Skin epidermis (tissue), 12 donors: Measurements from ENCODE around the gene SLC15A4.

ENCODE experiments used
- H3K27ac ChIP-seq, 21 experiments: fragments of 200-600 bp; sonication (generic) in 11 of 21; one replicate each; pipeline ENCODE4 v1.5.0; 2020; ENCODE audit warnings: mild to moderate bottlenecking in 3 of 21, inconsistent platforms in 2 of 21, moderate library complexity in 2 of 21
- H3K4me3 ChIP-seq, 7 experiments: fragments of 200-600 bp; sonication (generic) in 2 of 7; one replicate each; pipeline ENCODE4 v1.5.0; 2020; ENCODE audit warnings: inconsistent platforms in 2 of 7, mild to moderate bottlenecking in 2 of 7, moderate library complexity in 1 of 7

Gene SLC15A4

DNA sequence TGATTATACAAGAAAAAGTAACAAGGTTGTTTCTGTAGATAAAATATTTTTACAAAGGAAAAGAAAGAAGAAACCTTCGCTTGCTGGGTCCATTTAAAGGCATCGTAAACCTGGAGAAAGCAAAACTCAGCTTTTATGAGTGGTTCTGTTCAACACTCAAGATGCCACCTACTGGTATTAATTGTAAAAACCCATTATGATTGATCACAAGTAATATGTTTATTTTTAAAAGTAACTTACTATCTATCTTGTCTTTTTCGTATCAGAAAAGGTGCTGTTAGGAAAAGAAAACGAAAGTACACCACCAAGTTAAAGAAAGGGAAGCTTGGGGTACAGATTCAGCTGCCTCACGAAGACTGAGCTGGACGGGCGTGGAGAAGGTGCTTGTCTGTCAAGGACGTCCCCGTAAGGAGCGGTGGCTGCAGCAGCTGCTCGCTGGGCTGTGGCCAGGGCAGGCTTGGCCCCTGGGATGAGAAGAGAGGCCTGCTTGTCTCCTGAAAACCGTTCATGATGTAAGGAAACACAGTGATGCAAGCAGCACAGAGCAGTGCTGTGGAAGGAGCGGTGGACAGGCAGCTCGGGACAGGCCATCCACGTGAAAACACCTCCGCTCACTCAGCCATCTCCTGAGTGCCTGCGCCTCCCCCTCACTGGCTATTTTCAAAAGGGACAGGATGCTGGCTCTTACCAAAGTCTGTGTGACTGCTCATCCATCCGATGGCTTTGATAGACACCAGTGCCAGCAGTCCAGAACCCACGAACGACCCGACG, 25.0 kb downstream of the SLC15A4 start:
- H3K27ac ChIP-seq: no peak overlapping the region

DNA sequence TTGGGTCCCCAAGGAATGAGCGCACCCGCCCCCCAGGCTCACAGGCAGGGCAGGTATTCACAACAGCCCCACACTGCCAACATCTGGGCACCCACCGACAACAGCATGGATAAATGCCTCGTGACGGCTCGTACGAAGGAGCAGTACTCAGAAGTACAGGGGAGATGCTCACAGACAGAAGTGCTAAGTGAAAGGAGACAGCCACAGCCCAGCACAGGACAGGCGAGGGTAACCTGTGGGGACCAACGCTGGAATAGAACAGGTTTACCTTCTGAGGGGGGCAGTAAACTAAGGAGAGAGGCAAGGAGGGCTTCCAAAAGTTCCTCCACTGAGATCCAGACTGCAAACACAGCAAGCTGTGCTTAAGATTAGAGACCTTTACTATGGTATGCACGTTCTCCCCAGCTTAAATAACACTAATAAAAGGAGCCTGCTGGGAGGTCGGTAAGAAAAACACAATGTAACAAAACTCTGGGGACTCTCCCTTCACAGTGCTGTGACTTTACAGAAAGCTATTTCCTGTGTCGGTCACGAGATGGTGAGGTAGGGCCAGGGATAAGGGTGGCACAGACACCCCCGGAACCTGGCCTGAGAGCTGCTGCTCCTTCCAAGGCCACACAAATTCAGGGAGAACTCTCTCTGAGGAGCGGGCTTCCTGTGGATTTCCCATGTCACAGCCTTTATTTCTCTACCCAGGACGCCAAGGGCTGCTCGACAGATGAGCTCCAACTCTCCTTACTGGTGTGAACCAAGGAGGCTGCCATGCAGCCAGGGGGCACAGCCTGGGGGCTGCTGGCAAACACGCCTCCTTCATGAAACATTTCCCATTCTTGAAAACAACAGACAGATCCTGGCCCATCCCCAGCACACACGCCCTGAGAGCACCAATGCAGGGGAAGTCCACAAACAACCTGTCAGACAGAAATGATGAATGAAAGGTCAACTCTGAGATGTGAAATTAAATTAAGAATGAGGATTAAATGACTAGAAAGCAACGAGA, 26.3 kb downstream of the SLC15A4 start:
- peak overlapping the region in 6 of 21 experiments; percentile 6 to 59 (median 36) for H3K27ac ChIP-seq
- H3K4me3 ChIP-seq: no peak overlapping the region

More for the DNA sequence above, 25.0 kb downstream of the SLC15A4 start:
- H3K4me3 ChIP-seq: no peak overlapping the region

DNA sequence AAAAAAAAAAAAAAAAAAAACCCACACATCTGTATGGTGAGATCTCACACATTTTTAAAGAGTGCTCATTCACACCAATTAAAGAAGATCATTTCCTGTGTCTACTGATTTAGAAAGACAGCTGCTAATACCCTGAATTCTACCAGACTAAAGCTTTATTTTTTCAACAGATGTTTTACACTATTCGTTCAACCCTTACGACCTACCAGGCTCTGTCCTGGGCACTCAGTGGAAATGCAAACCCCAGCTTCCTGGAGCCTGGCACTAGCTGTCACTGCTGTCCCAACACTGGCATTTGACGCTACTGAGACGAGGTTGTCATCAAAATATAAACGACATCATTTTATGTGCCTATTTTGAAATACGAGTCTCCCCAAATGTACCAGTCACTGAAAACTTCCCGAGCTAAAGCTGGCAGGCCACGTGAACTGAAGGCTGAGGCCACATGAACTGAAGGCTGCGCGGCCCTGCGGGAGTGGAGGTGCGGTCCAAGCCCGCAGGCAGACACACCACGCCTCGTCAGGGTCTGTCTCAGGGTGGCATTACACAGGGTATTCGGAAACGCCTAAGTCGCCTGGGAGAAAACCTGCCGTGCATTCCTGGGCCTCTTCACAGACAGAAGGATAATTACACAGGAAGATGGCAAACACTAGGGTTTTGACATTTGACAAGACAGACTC, 27.2 kb downstream of the SLC15A4 start:
- Histone ChIP-seq H3K4me3 (no peak overlapping the region), H3K27ac (peak overlapping the region in 6 of 21 experiments; percentile 6 to 59 (median 23))

DNA sequence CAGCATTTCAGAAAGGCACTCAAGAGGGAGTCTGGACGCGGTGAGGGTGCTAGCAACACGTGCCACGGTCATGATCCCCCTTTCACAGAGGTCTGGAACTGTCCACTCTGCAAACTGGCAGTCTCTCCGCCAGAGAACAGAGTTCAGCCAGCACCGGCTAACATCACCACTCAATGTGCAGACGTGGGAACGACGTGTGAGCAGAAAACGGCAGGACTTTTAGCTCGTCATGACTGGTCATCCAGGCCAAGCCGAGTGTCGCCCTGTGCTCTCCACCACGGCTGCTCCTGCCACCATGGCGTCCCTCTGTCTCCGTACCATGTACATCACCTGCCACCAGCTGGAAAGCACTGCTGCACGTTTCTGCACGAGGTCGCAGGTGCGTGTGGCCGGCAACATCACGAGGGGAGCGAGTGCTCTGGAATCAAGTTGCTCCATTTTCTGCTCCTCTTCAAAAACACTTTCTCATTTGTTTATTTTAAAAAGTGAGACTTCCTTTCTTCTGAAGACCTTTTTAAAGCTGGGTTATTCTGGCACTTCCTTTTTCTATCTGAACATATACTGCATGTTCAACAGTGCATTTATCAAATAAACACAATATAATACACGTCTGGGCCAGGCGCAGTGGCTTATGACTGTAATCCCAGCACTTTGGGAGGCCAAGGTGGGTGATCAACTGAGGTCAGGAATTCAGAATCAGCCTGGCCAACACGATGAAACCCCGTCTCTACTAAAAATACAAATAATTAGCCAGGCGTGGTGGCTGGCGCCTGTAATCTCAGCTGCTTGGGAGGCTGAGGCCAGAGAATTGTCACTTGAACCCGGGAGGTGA, 28.0 kb downstream of the SLC15A4 start:
- Histone ChIP-seq H3K27ac (peak overlapping the region in 3 of 21 experiments; percentile 31 to 61 (median 38)), H3K4me3 (no peak overlapping the region)

DNA sequence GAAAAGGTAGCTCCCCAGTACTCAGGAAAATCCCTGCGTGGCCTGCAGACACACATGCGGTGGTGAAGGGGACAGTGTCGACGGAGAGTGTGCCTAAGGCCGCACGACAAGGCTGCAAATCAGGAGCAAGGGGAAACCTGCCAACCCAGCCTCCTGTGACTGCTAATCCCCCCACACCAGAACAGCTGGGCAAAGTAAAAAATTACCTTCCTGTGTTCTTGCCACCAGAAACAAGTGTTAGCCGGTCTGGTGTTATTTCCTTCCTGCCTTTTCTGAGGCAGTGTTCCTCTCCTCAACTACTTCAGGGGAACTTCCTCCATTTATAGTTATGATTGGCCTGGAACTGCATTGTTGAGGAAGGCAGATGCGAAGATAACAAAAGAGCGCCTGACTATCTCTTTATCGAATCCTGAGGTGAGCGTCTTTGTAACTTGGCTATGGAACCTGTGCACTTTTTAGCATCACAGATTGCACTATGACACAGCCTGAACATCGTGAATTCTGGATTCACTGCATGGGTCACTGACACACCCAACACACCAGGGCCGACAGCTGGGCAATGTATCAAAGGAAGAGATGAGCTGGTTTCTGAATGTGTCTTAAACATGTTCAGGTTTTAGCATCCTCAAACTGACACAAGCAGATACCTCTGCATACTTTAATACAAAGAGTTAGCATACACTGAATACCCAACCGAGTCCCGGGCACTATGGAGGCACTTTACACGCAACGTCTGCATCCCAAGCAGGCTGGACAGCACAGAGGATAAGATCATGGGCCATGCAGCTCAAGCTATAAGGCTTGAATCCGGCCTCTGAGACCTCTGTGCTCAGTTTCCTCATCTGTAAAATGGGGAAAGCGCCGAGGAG, 28.9 kb downstream of the SLC15A4 start:
- peak overlapping the region in 5 of 21 experiments; percentile 22 to 73 (median 39) for H3K27ac ChIP-seq
- no peak overlapping the region for H3K4me3 ChIP-seq

DNA sequence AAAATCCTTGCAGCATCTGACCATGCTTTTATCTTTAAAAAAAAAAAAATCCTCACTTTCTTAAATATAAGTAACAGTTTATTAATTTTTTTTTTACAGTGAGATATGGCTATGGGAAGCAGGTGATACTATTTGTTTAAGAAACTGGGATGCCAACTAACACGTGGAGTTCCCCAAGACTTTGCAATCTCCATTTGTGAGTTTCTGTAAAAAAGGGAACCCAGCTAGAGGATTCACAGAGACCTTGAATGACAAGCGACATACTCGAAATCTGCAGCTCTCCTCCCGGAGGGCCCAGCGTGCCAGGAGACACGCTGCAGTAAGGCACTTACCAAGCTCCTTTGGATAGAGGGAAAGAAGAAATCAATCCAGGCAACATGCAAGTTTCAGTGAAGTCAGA, 30.1 kb downstream of the SLC15A4 start:
- Histone ChIP-seq H3K27ac (peak overlapping the region in 3 of 21 experiments; percentile 16 to 73 (median 31)), H3K4me3 (no peak overlapping the region)

DNA sequence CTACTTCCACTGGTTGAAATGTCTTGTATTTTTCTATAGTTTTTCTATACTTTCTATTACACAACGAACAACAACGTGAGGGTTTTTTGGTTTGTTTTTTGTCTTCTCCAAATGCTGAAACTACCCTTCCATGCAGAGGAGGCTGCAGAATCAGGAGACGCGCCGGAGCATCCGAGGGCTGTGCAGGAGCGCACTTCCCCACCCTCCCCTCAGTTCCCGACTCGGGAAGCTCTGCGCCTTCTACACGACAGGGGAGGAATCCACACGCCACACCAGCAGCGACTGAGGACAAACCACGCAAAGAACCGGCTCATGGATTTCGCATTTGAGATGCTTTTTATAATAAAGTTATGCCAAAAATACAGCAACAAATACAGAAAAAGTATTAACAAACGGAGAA, 30.9 kb downstream of the SLC15A4 start:
- no peak overlapping the region for H3K4me3 ChIP-seq
- no peak overlapping the region for H3K27ac ChIP-seq

DNA sequence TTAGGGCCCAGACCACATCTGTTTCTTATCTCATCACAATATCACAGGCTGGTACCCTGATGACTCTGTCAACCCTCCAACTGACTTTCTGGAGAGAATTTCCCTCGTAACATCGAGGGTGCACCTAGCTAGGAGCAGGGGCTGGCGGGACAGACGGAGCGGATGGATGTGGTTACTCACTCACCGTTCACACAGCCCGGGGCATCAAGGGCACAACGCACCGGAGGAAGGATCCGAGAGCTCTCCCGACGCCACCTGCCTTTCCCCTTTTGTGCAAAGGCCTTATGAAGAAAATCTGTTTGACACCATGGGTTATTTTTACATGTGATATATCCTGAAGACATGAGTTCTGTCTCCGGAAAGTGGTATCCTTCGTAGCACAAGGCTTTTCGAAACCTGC, 31.4 kb downstream of the SLC15A4 start:
- Histone ChIP-seq H3K4me3 (no peak overlapping the region), H3K27ac (no peak overlapping the region)

DNA sequence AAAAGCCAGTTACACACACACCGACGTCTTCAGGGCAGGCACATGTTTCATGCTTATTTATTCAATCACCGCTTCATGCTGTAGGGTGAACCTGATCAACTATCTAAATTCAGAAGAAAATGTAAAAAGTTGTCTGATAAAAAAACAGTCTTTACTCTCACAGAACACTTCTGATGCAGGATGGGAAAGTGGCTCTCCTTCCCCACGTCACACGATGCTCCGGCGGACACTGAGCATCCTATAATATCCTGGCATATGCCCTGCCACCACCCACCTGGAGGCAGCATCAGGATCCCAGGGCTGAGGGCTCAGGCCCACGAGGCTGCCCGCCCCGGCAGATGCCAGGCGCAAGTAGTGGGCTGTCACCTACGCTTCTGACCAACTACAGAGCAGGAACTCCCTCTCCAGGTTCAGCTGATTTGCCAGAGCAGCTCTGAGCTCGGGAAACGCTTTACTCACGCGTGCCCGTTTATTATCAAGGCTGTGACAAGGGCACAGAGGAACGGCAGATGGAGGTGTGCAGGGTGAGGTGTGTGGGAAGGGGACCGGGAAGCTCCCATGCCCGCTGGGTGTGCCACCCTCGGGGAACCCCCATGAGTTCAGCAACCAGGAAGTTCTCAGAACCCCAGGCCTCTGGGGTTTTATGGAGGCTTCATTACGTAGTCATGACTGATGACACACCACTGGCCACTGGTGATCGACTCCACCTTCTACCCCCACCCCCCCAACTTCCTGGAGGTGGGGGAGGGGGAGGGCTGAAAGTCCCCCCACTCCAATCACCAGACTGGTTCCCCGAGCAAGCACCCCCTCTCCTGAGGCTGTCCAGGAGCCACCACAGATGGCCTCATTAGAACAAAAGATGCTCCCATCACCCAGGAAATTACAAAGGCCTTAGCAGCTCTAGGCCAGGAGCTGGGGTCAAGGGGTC, 32.1 kb downstream of the SLC15A4 start:
- Histone ChIP-seq H3K27ac (peak overlapping the region in 1 of 21 experiments; percentile 30), H3K4me3 (no peak overlapping the region)

DNA sequence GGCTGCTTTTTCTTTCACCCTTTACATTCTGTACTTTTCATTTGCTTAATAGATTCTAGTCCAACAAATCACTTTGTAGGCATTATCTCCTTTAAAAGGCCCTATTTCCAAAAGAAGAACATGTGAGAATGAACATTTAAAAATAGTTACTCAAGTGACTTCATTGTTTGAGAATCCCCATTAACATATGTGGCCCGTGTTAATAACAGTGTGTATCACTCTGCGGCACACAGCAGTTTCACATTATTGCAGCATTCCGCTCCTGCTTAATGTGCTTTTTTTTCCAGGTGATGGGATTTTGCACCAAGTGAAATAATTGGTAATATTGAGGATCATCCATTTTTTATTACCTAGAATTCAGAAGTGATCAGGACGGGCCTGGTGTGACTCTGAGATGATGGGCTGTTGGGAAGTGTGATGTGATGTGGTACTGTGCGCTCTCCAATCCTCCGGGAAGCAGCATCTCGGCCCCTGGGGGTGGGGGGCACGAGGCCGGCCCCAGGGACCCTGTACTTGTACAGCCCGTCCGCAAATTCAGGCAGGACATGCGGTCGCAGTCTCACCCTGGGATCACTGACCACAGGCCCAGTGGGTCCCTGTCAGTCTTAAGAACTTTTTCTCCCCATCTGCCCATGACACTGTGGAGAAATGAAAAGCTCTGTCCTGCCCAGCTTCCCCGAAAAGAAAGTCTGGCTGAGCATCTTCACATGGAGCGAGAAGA, 32.9 kb downstream of the SLC15A4 start:
- Histone ChIP-seq H3K4me3 (no peak overlapping the region), H3K27ac (no peak overlapping the region)

DNA sequence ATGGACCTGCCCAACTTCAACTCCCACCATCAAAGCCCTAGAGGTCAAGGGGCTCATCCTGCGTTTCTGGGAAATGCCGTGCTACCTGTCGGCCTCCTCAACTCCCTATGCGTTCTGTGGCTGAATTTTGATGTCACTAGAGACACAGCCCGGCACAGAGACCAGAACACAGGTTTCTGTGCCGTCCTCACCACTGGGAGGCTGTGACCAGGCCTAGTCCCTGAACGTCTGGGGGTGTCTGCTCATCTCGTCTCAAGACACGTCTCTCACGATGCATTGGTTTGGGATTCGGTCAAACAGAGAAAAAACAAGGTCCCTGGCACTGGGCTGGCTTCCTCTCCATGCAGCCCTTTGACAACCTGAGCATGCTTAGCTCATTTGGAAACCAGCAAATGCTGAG, 33.5 kb downstream of the SLC15A4 start:
- no peak overlapping the region for H3K4me3 ChIP-seq
- no peak overlapping the region for H3K27ac ChIP-seq

DNA sequence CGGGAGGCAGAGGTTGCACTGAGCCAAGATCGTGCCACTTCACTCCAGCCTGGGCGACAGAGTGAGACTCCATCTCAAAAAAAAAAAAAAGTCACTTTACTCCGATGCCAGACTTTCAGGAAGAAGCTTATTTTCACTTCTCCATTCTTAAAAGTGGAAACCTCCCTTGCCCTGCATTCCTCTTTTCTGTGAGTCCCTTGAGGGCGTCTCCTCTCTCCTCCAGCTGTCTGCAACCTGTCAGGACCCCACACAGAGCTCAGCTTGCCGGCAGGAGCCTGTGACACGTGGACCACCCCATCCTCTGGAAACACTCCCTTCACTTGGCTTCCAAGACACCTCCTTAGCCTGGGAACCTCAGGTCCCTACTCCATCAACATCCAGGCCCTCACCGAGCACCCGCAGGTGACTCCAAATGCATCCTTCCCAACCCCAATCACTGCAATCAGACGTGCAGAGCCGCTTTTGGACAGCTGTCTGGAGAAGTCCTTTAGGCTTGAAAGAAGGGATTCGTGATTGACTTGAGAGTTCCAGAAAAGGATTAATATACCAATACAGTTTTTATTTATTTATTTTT, 34.3 kb downstream of the SLC15A4 start:
- Histone ChIP-seq H3K4me3 (no peak overlapping the region), H3K27ac (no peak overlapping the region)

DNA sequence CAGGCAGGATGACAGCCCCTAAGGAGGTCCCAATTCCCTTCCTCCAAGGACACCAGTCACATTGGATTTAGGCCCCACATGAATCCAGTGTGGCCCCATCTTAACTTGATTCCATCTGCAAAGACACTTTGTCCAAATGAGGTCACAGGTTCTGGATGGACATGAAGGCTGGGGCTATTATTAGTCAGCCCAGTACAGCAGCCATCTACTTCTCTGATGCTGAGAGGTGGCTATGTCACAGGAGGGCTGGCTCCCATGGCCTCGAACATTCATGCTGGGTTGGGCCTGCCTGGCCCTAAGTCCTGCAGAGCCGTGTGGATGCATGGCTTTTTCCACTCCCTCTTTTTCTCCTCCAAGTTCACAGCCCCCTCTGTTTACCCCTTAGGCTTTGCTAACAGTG, 35.9 kb downstream of the SLC15A4 start:
- H3K27ac ChIP-seq: no peak overlapping the region
- H3K4me3 ChIP-seq: no peak overlapping the region

DNA sequence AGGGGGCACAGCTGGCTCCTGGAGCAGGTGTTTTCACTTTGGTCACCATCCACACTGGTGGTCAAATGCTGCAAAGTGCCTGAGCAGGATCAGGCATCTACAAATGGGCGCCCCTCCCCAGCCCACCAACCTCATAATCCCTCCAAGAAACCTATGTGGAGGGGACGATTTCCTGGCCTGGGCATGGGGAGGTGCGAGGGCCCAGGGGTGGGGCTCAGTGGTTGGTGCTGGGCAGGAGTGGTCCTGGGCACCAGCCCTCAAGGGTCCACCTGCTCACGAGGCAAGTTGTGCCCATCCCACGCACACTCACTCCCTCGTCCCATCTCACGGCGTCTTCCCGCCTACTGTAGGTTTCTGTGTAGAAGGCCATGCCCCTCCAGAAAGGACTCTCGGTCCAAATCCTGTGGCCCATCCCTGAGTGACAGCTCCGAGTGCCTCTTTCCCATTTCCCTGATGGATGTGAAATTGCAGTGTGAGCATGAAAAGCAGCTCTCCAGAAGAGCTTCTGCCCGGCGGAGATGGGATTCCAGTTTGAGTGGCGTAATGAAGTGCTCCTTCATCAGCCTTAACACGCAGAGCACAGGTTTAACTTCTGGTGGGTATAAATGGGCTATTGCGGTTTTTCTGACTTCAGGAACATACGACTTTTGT, 36.9 kb downstream of the SLC15A4 start:
- Histone ChIP-seq H3K27ac (no peak overlapping the region), H3K4me3 (no peak overlapping the region)

DNA sequence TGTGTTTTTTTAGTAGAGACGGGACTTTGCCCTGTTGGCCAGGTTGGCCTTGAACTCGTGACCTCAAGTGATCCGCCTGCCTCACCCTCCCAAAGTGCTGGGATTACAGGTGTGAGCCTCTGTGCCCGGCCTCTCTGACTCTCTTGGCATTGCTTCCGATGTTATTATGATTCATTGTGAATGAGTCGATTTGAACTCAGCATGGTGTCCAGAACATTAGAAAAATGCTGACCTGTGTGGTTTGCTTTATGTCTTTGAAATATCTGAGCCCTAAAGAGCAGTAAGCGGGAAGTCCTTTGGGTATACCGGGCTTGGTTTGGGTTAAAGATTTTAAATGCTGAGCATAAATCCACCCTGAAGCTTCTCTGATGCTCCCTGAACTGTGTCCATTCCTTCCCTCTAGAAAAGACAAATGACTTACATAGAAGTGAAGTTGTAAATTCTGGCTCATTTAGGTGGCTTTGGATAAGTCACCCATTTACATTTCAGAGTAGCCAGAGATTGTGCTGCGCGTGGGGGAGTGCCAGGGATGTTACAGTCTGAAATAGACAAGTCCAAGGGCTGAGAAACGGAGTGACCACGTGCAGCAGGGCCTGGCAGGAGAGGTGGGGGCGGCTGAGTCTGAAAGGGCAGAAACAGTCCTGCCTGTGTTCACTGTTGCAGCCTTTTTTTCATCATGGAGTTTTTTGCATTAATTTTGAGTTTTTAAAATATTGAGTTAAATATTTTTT, 39.6 kb downstream of the SLC15A4 start:
- no peak overlapping the region for H3K27ac ChIP-seq

More for the DNA sequence above, 39.6 kb downstream of the SLC15A4 start:
- H3K4me3 ChIP-seq: no peak overlapping the region
